A673 (cell line): ENCODE data around the gene COQ10A.

Experiments used
- CTCF ChIP-seq: fragments of 300-800, 200-600 bp; sonication (generic); conservative IDR thresholded peaks from 2 replicates; pipeline ENCODE4 v1.5.1; 2017; ENCODE audit warnings: low read depth, mild to moderate bottlenecking, antibody characterized with exemption, low read length, moderate library complexity, mixed read lengths
- EZH2 ChIP-seq: fragments of 200-600 bp; sonication (generic); IDR thresholded peaks from 2 replicates; pipeline ENCODE4 v1.6.1; 2017; ENCODE audit warnings: borderline replicate concordance, low read depth, mild to moderate bottlenecking, mixed read lengths, antibody characterized with exemption, low read length; ENCODE audit not compliant: poor library complexity, severe bottlenecking

- no peak for TF ChIP-seq CTCF
- TF ChIP-seq EZH2: no peak
Observed at GRCh38 chr12:56282579-56282978, 15.8 kb downstream of the COQ10A start.
